Middle frontal gyrus (tissue), 1 donor: ENCODE data around the gene NABP2.
"Not testable (repeated sequence)": the region's sequence is repeated elsewhere in the genome, so short reads cannot be mapped to it uniquely, and the experiment has no call there.

Experiments used
- DNase-seq: peaks from one replicate; pipeline ENCODE4 v3.0.0-alpha.2; 2015; ENCODE audit warnings: low spot score; ENCODE audit errors: extremely low spot score

Gene NABP2

GRCh38 chr12:56243731-56244181 is 19.6 kb downstream of the NABP2 start:
- no peak for DNase-seq

- no peak for DNase-seq
These were observed 20.4 kb downstream of the NABP2 start for GRCh38 chr12:56244494-56244893.

- DNase-seq: no peak
These were observed 23.8 kb downstream of the NABP2 start for GRCh38 chr12:56247923-56248322.

- no peak for DNase-seq
These were observed 24.6 kb downstream of the NABP2 start for GRCh38 chr12:56248711-56249110.

DNA sequence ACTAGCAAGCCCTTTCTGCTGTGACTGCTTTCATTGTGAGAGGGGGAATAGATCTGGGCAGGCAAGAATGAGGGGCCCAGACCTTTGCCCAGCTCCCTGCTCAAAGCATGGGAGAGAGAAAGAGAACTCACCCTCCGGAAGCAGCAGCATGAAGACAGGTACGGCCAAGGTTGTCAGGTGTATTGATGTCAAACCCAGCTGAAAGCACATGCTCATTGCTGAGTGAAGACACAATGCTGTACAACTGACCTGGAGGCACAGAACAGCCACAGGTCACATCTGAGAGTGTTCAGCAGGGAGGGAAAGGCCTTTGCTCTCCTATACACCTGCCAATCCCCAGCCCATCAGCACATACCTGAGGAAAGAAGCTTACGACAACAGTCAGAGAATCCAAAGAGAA is 28.5 kb downstream of the NABP2 start:
- DNase-seq: no peak

DNA sequence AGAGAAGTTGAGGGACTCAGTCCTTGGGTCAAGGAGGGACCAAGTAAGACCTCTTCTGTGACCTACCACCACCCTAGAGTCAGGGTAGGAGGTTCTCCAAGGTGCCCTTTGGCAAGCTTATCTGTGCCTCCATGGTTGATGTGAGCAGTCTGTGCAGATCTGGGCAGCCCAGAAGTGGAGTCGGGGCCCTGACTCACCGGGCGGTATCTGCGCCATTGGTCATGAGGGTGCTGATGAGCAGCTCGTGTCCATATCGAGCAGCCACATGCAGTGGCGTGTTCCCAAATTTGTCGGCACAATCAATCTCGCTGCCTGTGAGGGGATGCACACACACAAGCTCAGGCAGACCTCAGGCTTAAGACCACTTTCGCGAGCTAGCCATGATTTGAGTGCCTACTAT is 28.9 kb downstream of the NABP2 start:
- no peak for DNase-seq

DNA sequence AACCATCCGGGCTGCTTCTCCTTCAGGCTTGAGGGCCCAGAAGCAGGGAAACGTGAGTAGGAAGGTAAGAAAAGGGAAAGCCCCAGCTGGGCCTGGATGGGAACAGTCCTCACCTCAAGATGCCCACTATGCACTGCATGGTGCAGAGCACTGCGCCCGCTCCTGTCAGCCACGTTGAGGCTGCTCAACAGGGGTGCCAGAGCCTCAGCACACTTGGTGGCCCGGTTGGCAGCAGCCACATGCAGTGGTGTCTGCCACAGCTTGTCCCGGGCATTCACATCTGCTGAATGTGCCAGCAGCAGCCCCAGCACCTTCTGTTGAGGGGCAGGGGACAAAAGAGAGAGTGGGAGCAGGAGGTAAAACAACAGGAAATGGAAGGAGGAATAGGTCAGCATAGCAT is 31.5 kb downstream of the NABP2 start:
- no peak for DNase-seq

GRCh38 chr12:56256326-56256960 is 32.3 kb downstream of the NABP2 start:
- DNase-seq: no peak

- no peak for DNase-seq
These were observed 32.9 kb downstream of the NABP2 start for GRCh38 chr12:56257071-56257470.

DNA sequence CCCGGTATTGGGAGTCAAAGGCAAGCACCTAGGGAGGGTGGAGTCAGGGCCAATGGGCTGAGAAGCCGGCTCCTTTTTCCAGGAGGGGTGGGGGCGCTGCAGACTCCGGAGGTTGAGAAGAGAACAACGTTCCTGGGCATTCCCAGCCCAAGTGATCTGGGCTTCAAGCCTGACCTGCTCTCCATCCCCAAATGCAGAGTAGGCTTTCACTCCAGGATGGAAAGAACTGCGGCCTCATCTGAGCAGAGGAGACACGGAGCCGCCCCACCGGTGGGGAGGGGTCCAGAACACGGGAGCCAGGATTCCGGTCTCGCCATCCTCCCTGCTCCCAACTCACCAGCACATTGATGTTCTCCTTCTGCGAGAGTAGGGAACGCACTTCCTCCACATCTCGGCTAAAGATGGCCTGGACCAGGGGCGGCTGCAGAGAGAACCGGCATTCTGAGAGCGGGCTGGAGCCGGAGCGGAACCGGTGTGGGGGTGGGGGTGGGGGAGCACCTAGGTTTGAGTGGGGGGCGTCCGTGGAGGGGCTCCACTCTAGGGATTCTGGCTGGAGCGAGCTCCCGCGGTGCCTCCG is 33.4 kb downstream of the NABP2 start:
- no peak for DNase-seq

- DNase-seq: peak; percentile 60
These were observed 34.1 kb downstream of the NABP2 start, which contains the start of gene ANKRD52 for GRCh38 chr12:56258068-56258819. ANKRD52 (minus strand) TSS chr12:56258384; CDS start chr12:56258269, 115 bp downstream.

GRCh38 chr12:56258820-56259183 is 34.7 kb downstream of the NABP2 start:
- DNase-seq: no peak

GRCh38 chr12:56260380-56260779 is 36.2 kb downstream of the NABP2 start:
- DNase-seq: no peak

DNA sequence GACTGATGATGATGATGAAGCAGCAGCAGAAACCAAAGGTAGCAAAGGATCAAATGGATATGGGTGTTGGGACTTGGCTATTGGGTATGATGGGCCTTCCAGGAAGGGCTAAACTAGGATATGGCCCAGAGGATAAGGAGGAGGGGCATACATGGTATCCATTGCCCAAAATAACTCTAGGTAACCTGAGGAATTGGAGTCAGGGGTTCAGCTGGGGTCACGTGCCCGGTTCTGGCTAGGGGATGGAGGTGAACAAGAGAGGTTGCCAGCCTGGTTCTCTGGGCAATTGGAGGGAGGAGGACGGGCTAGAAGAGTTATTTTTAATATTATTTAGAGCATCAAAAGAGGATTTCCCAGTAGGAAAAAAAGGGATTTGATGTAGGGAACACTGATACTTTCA is 36.8 kb downstream of the NABP2 start:
- DNase-seq: no peak

DNA sequence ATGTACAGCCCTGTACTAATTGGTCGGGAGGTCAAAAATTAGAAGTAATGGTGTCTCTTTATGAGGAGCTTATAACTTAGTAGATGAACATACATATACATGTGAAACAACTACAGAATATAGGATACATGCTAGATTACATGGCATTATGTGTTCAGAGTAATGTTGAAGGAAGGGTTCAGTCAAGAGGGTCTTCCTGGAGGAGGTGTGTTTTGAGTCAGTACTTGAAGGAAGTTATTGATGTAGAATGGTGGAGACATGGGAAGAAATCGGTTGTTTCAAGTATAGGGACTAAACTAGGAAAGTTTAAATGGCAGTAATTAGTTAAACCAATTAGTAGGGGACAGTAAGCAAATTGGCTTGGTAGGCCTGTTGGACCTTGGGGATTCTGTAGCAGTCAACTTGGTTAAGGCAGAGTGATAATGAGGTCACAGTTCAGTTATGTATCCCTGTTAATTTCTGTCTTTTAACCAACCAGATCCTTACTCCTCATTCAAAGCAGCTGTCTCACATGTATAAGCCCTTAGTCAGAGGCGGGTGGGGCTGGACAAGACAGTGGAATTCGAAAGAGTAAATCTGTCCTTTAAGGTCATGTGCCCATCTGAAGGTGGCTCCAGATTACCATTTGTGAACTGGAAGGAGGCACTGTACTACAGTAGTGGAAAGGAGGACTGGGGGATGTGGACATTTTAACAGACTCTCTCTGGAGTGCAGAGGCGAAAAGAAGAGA is 37.5 kb downstream of the NABP2 start:
- no peak for DNase-seq

DNA sequence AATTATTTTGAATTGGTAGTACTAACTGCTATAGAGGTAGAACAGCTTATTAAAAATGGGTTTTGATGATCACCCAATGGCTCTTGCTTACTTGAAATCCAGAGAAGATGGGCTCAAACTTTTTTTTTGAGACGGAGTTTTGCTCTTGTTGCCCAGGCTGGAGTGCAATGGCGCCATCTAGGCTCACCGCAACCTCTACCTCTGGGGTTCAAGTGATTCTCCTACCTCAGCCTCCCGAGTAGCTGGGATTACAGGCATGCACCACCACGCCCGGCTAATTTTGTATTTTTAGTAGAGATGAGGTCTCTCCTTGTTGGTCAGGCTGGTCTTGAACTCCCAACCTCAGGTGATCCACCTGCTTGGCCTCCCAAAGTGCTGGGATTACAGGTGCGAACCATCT is 38.8 kb downstream of the NABP2 start:
- DNase-seq: not testable (repeated sequence)

DNA sequence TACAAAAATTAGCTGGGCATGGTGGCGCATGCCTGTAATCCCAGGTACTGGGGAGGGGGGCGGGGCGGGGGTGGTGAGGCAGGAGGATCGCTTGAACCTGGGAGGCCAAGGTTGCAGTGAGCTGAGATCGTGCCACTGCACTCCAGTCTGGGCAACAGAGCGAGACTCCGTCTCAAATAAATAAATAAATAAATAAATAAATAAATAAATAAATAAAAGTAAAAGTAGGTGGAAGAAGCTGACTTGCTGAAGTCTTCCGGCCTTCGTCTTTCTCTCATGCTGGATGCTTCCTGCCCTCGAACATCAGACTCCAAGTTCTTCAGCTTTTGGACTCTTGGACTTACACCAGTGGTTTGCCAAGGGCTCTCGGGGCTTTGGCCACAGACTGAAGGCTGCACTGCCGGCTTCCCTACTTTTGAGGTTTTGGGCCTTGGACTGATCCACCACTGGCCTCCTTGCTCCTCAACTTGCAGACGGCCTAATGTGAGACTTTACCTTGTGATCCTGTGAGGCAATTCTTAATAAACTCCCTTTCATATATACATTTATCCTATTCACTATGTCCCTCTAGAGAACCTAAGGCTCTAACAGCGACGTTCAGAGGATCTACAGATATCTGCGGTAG is 42.0 kb downstream of the NABP2 start:
- DNase-seq: not testable (repeated sequence)

DNA sequence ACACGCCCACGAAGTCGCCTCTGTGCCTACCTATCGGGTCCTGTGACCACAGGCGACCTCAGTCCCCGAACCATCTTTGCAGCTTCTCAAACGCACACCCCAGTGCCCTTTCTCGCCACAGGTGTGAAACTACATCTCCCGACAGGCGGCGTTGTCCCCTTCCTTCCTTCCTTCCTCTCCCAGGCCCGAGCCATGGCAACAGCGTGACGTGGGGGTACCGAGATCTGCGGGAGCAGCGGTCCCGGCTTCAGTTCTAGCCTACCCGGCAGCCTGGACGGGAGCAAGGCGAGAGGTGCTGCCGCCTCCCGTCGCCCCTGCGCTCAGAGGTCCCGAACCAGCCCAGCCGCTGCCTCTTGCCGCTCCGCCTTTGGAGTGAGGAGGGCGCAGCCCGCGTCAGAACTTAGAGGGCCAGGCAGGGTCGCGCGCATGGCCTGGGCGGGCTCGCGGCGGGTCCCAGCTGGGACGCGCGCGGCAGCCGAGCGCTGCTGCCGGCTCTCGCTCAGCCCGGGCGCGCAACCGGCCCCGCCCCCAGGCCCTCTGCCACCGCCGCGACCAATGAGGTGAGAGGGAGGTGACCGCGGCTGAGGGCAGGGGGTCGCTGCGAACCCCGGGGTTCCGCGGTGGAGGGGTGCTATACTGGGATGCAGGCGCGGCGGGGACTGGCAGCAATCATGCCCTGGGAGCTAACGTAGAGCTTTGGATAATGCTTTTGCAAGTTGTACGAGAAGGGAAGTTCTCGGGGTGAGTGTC is 42.7 kb downstream of the NABP2 start, which contains the start of gene COQ10A:
TSS of gene COQ10A (plus strand) at position 250 of the 750 bp plus-strand sequence. CDS start at position 427, 177 bp downstream.
- peak; percentile 73 for DNase-seq

DNA sequence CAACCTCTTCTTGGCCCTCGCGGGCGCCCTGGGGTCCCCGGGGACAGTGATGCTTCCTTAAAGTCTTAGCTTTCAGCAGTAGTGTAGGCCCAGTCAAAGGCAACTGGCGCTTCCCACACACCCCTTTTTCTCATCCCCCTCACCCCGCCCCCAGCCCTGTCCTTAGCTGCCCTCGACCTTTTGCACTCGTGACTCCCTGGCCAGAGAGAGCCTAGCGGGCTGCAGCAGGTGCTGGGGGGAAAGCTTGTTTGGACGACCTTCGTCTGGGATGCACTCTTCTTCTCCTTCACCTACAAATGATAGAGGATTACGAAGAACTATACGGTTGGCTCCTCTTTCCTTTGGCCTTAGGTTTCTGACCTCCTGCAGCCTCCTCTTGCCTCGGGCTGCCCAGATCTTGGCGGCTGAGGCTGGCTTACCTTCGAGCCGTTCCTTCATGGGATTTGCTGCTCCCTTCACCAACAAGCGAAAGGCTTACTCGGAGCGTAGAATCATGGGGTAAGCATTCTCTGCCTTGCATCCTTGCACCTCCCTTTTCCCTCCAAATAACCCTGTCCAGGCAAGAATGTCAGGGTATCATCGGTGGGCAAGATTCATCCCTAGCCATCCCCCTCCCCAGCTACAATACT is 43.4 kb downstream of the NABP2 start:
- no peak for DNase-seq

- no peak for DNase-seq
These were observed 46.9 kb downstream of the NABP2 start for GRCh38 chr12:56271031-56271430.
